Astrocyte (in vitro differentiated cells and primary cell): ENCODE data around the gene NDUFS2. TPM values are rescaled to one million over a fixed set of nuclear protein-coding genes. Genes with fewer than 3 reads are reported as not detected.
"Not testable (repeated sequence)": the region's sequence is repeated elsewhere in the genome, so short reads cannot be mapped to it uniquely, and the experiment has no call there.

Experiments used
- DNase-seq: peaks from one replicate; pipeline ENCODE4 v3.0.0-alpha.2; 2010; ENCODE audit warnings: low read depth
- FAIRE-seq: peaks from 2 replicates; lab custom pipeline; 2011; peaks lifted over from hg19 to GRCh38; lab: Jason Lieb, UNC
- H2AFZ ChIP-seq: 2 replicates; pipeline ENCODE4 v1.6.0; 2012; ENCODE audit warnings: low read depth, low read length, inconsistent platforms
- H3K27ac ChIP-seq: 2 replicates; pipeline ENCODE4 v1.5.1; 2011; ENCODE audit warnings: low read depth, low read length, inconsistent platforms
- H3K27me3 ChIP-seq: 2 replicates; pipeline ENCODE4 v1.6.0; 2011; ENCODE audit warnings: low read length, inconsistent platforms; ENCODE audit not compliant: insufficient read depth
- H3K36me3 ChIP-seq: 2 replicates; pipeline ENCODE4 v1.5.1; 2011; ENCODE audit warnings: low read length, inconsistent platforms; ENCODE audit not compliant: insufficient read depth
- H3K4me1 ChIP-seq: 2 replicates; pipeline ENCODE4 v1.5.1; 2011; ENCODE audit warnings: low read length, inconsistent platforms; ENCODE audit not compliant: insufficient read depth
- H3K4me2 ChIP-seq: 2 replicates; pipeline ENCODE4 v1.6.0; 2012; ENCODE audit warnings: low read length, inconsistent platforms
- H3K4me3 ChIP-seq: 2 replicates; pipeline ENCODE4 v1.5.1; 2011; ENCODE audit warnings: low read depth, mild to moderate bottlenecking, low read length, inconsistent platforms; ENCODE audit not compliant: insufficient read depth
- H3K79me2 ChIP-seq: 2 replicates; pipeline ENCODE4 v1.6.0; 2012; ENCODE audit warnings: mild to moderate bottlenecking, low read length, inconsistent platforms; ENCODE audit not compliant: insufficient read depth
- H3K9ac ChIP-seq: 2 replicates; pipeline ENCODE4 v1.6.0; 2012; ENCODE audit warnings: mild to moderate bottlenecking, low read length, inconsistent platforms
- H3K9me3 ChIP-seq: 2 replicates; pipeline ENCODE4 v1.5.1; 2012; ENCODE audit warnings: low read depth, mild to moderate bottlenecking, low read length, inconsistent platforms; ENCODE audit not compliant: insufficient read depth
- H4K20me1 ChIP-seq: 2 replicates; pipeline ENCODE4 v1.6.0; 2012; ENCODE audit warnings: low read length, inconsistent platforms; ENCODE audit not compliant: insufficient read depth
- H3K27ac Mint-ChIP-seq: one replicate; pipeline ENCODE4 v1.8.0; 2021; ENCODE audit warnings: mild to moderate bottlenecking, mixed read lengths; ENCODE audit not compliant: unreplicated experiment
- H3K27me3 Mint-ChIP-seq: one replicate; pipeline ENCODE4 v1.8.0; 2021; ENCODE audit warnings: low read depth, mixed read lengths; ENCODE audit not compliant: unreplicated experiment
- H3K36me3 Mint-ChIP-seq: one replicate; pipeline ENCODE4 v1.8.0; 2021; ENCODE audit warnings: low read depth, mixed read lengths; ENCODE audit not compliant: unreplicated experiment
- H3K4me1 Mint-ChIP-seq: one replicate; pipeline ENCODE4 v1.8.0; 2021; ENCODE audit warnings: low read depth, mixed read lengths; ENCODE audit not compliant: unreplicated experiment
- H3K4me3 Mint-ChIP-seq: one replicate; pipeline ENCODE4 v1.8.0; 2021; ENCODE audit warnings: mild to moderate bottlenecking, moderate library complexity, mixed read lengths; ENCODE audit not compliant: unreplicated experiment
- H3K9me3 Mint-ChIP-seq: one replicate; pipeline ENCODE4 v1.8.0; 2021; ENCODE audit warnings: mild to moderate bottlenecking, mixed read lengths; ENCODE audit not compliant: unreplicated experiment
- CTCF ChIP-seq: IDR thresholded peaks from 2 replicates; pipeline ENCODE4 v1.5.1; 2011; ENCODE audit warnings: low read depth, mild to moderate bottlenecking, inconsistent platforms, low read length, moderate library complexity; ENCODE audit not compliant: insufficient read depth
- EZH2 ChIP-seq: IDR thresholded peaks from 2 replicates; pipeline ENCODE4 v1.6.1; 2012; ENCODE audit warnings: mild to moderate bottlenecking, low read length, inconsistent platforms; ENCODE audit not compliant: insufficient read depth
- total RNA-seq: library from RNA; stranded (reverse); gene quantifications from 2 replicates; pipeline ENCODE4 v1.2.1, GENCODE V29; 2021

The NDUFS2 gene
- total RNA-seq, 1 donor from 2014 or later, result 59.9 TPM

DNA sequence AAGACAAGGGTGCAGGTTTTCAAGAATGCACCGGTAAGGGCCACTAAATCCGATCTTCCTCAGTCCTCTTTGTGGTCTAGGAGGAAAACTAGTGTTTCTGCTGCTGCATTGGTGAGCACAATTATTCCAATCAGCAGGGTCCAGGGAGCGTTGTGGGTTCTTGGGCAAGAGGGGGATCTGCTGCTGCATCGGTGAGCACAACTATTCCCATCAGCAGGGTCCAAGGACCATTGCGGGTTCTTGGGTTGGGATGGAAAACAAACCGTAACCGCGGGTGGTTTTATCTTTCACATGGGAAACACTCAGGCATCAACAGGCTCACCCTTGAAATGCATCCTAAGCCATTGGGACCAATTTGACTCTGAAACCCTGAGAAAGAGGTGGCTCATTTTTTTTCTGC lies 49.4 kb downstream of the NDUFS2 start:
- no peak overlapping the region for H2AFZ ChIP-seq
- DNase-seq (no peak), FAIRE-seq (no peak)
- H3K36me3 Mint-ChIP-seq, result peaks cover 1% of the 10 kb centered on the region
- H3K4me1 Mint-ChIP-seq, result no peaks in the 10 kb centered on the region
- H3K9ac ChIP-seq, result no peak overlapping the region
- peaks cover 14% of the 10 kb centered on the region for H3K9me3 Mint-ChIP-seq
- H3K27me3 ChIP-seq, result no peaks in the 10 kb centered on the region
- no peak overlapping the region for H3K27ac Mint-ChIP-seq
- peaks cover 14% of the 10 kb centered on the region for H3K27me3 Mint-ChIP-seq
- no peak overlapping the region for H3K4me3 ChIP-seq
- H3K4me3 Mint-ChIP-seq, result no peak overlapping the region
- no peaks in the 10 kb centered on the region for H4K20me1 ChIP-seq
- H3K4me2 ChIP-seq, result no peak overlapping the region
- no peaks in the 10 kb centered on the region for H3K4me1 ChIP-seq
- no peaks in the 10 kb centered on the region for H3K36me3 ChIP-seq
- TF ChIP-seq EZH2 (no peak), CTCF (no peak)
- H3K9me3 ChIP-seq, result no peaks in the 10 kb centered on the region
- no peaks in the 10 kb centered on the region for H3K79me2 ChIP-seq
- H3K27ac ChIP-seq, result no peak overlapping the region

DNA sequence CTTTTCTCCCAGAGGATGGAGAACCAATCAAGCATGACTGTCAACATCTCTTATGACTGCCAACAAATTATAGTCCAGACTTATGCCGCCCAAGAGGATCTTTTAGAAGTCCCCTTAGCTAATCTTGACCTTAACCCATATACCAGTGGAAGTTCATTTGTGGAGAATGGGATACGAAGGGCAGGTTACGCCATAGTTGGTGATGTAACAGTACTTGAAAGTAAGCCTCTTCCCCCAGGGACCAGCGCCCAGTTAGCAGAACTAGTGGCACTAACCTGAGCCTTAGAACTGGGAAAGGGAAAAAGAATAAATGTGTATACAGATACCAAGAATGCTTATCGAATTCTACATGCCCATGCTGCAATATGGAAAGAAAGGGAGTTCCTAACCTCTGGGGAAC lies 53.1 kb downstream of the NDUFS2 start:
- DNase-seq, H3K4me1 Mint-ChIP-seq, H3K4me1 ChIP-seq, H3K36me3 Mint-ChIP-seq, H3K4me2 ChIP-seq, H4K20me1 ChIP-seq, H3K4me3 Mint-ChIP-seq, H3K27ac Mint-ChIP-seq, H3K9ac ChIP-seq, H2AFZ ChIP-seq, H3K27ac ChIP-seq, H3K36me3 ChIP-seq, H3K4me3 ChIP-seq, H3K79me2 ChIP-seq, H3K9me3 ChIP-seq, FAIRE-seq: not testable (repeated sequence)
- H3K27me3 Mint-ChIP-seq, result peaks cover 33% of the 10 kb centered on the region
- H3K27me3 ChIP-seq, result peaks cover 24% of the 10 kb centered on the region
- H3K9me3 Mint-ChIP-seq, result peaks cover 21% of the 10 kb centered on the region

DNA sequence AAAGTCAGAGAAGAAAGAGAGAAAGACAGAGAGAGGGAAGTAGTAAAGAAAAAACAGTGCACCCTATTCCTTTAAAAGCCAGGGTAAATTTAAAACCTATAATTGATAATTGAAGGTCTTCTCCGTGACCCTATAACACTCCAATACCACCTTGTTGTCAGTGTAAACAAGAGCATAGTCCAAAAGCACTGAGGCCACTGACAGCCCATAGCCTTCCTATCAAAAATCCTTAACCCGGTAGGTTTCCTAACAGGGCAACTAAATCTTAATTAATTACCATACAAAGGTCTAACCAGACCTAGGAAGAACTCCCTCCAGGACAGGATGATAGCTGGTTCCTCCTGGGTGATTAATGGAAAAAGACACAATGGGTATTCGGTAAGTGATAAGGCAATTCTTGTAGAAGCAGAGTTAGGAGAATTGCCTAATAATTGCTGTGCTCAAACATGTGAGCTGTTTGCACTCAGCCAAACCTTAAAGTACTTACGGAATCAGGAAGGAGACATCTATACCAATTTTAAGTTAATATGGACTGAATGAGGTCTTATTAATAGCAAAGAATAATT lies 53.9 kb downstream of the NDUFS2 start:
- H3K27me3 ChIP-seq, result peaks cover 31% of the 10 kb centered on the region
- H4K20me1 ChIP-seq, H3K4me1 Mint-ChIP-seq, H3K27ac ChIP-seq, H3K9ac ChIP-seq, H3K27ac Mint-ChIP-seq, H3K79me2 ChIP-seq, H3K4me3 Mint-ChIP-seq, H3K36me3 ChIP-seq, H3K36me3 Mint-ChIP-seq, H3K4me2 ChIP-seq, H3K4me3 ChIP-seq, DNase-seq, H3K9me3 ChIP-seq, FAIRE-seq, H2AFZ ChIP-seq, H3K4me1 ChIP-seq: not testable (repeated sequence)
- peaks cover 41% of the 10 kb centered on the region for H3K27me3 Mint-ChIP-seq
- peaks cover 20% of the 10 kb centered on the region for H3K9me3 Mint-ChIP-seq

DNA sequence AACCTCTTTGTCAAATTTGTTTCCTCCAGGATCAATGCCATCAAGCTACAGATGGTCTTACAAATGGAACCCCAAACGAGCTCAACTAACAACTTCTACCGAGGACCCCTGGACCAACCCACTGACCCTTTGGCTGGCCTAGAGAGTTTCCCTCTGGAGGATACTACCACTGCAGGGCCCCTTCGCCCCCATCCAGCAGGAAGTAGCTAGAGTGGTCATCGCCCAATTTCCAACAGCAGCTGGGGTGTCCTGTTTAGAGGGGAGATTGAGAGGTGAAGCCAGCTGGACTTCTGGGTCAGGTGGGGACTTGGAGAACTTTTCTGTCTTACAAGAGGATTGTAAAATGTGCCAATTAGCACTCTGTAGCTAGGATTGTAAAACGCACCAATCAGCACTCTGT lies 54.9 kb downstream of the NDUFS2 start:
- H3K4me1 Mint-ChIP-seq, H3K4me1 ChIP-seq, H3K9ac ChIP-seq, H3K27ac ChIP-seq, H4K20me1 ChIP-seq, H3K4me2 ChIP-seq, H3K36me3 ChIP-seq, H3K9me3 ChIP-seq, H3K4me3 ChIP-seq, H3K4me3 Mint-ChIP-seq, H3K36me3 Mint-ChIP-seq, H2AFZ ChIP-seq, DNase-seq, FAIRE-seq, H3K79me2 ChIP-seq, H3K27ac Mint-ChIP-seq: not testable (repeated sequence)
- peaks cover 39% of the 10 kb centered on the region for H3K27me3 ChIP-seq
- H3K27me3 Mint-ChIP-seq, result peaks cover 49% of the 10 kb centered on the region
- peaks cover 18% of the 10 kb centered on the region for H3K9me3 Mint-ChIP-seq
